ENCODE data around the gene ARL17B.
"Not testable (repeated sequence)": the region's sequence is repeated elsewhere in the genome, so short reads cannot be mapped to it uniquely, and the experiment has no call there.

ARL17B gene

GRCh38 chr17:46252804-46253203, 108.8 kb downstream of the ARL17B start:
- not testable (repeated sequence) for DNase-seq (ENCODE audit: low read depth, low spot score)

- DNase-seq (ENCODE audit: low read depth, low spot score): not testable (repeated sequence)
Measured at GRCh38 chr17:46249153-46249552, 112.4 kb downstream of the ARL17B start.

- DNase-seq (ENCODE audit: low read depth, low spot score): not testable (repeated sequence)
Measured at GRCh38 chr17:46244949-46245768, 116.4 kb downstream of the ARL17B start.

- DNase-seq (ENCODE audit: low read depth, low spot score): not testable (repeated sequence)
Measured at GRCh38 chr17:46244339-46244913, 117.1 kb downstream of the ARL17B start.

- not testable (repeated sequence) for DNase-seq (ENCODE audit: low read depth, low spot score)
Measured at GRCh38 chr17:46243928-46244327, 117.6 kb downstream of the ARL17B start.

- DNase-seq (ENCODE audit: low read depth, low spot score): not testable (repeated sequence)
Measured at GRCh38 chr17:46243505-46243904, 118.1 kb downstream of the ARL17B start.

GRCh38 chr17:46231359-46231758, 130.2 kb downstream of the ARL17B start:
- not testable (repeated sequence) for DNase-seq (ENCODE audit: low read depth, low spot score)

GRCh38 chr17:46225274-46225794, 136.2 kb downstream of the ARL17B start:
- peak; percentile 91 for DNase-seq (ENCODE audit: low read depth, low spot score)

- DNase-seq (ENCODE audit: low read depth, low spot score): peak; percentile 27
Measured at GRCh38 chr17:46224864-46225263, 136.7 kb downstream of the ARL17B start.

All from astrocyte of the hippocampus (primary cell).